Inferior parietal cortex (tissue), 1 donor: ENCODE results near the gene CAPZA3.
"Not testable (repeated sequence)": the region's sequence is repeated elsewhere in the genome, so short reads cannot be mapped to it uniquely, and the experiment has no call there.

Source experiments
- DNase-seq: peaks from one replicate; pipeline ENCODE4 v3.0.0-alpha.2; 2016; ENCODE audit errors: extremely low spot score

CAPZA3 gene

GRCh38 chr12:18737819-18738218 lies at the start of gene CAPZA3, which contains the start of gene PLCZ1:
Gene CAPZA3 (plus strand): TSS chr12:18738119. CDS start chr12:18738269, 150 bp downstream.
Gene PLCZ1 (minus strand): TSS chr12:18738012. CDS start chr12:18737371, 641 bp downstream.
- no peak for DNase-seq

- no peak for DNase-seq
Observed at GRCh38 chr12:18689771-18690170, 48.1 kb upstream of the CAPZA3 start.

- DNase-seq: no peak
Observed at GRCh38 chr12:18690653-18691052, 47.3 kb upstream of the CAPZA3 start.

GRCh38 chr12:18693986-18694385 lies 43.9 kb upstream of the CAPZA3 start:
- DNase-seq: not testable (repeated sequence)

GRCh38 chr12:18696971-18697602 lies 40.8 kb upstream of the CAPZA3 start:
- DNase-seq: no peak

- DNase-seq: no peak
Observed at GRCh38 chr12:18700271-18700670, 37.6 kb upstream of the CAPZA3 start.

GRCh38 chr12:18703321-18703720 lies 34.6 kb upstream of the CAPZA3 start:
- no peak for DNase-seq

GRCh38 chr12:18703911-18704310 lies 34.0 kb upstream of the CAPZA3 start:
- DNase-seq: no peak

- no peak for DNase-seq
Observed at GRCh38 chr12:18706798-18707197, 31.1 kb upstream of the CAPZA3 start.

- no peak for DNase-seq
Observed at GRCh38 chr12:18716236-18716635, 21.7 kb upstream of the CAPZA3 start.

- no peak for DNase-seq
Observed at GRCh38 chr12:18718462-18718861, 19.5 kb upstream of the CAPZA3 start.

GRCh38 chr12:18719922-18720510 lies 17.9 kb upstream of the CAPZA3 start:
- no peak for DNase-seq

- DNase-seq: no peak
Observed at GRCh38 chr12:18720690-18721089, 17.2 kb upstream of the CAPZA3 start.

- no peak for DNase-seq
Observed at GRCh38 chr12:18721452-18721851, 16.5 kb upstream of the CAPZA3 start.

- DNase-seq: no peak
Observed at GRCh38 chr12:18723752-18724151, 14.2 kb upstream of the CAPZA3 start.

- no peak for DNase-seq
Observed at GRCh38 chr12:18731156-18731555, 6.8 kb upstream of the CAPZA3 start.

- peak; percentile 16 for DNase-seq
Observed at GRCh38 chr12:18747895-18748294, 10.0 kb downstream of the CAPZA3 start.

GRCh38 chr12:18749386-18749957 lies 11.6 kb downstream of the CAPZA3 start:
- DNase-seq: no peak

- no peak for DNase-seq
Observed at GRCh38 chr12:18750085-18750484, 12.2 kb downstream of the CAPZA3 start.

GRCh38 chr12:18751866-18752265 lies 13.9 kb downstream of the CAPZA3 start:
- DNase-seq: no peak

- no peak for DNase-seq
Observed at GRCh38 chr12:18752280-18752920, 14.5 kb downstream of the CAPZA3 start.

- no peak for DNase-seq
Observed at GRCh38 chr12:18752947-18753346, 15.0 kb downstream of the CAPZA3 start.
